HL-60 (cell line): ENCODE data around the gene MAGEC1.

Source experiments
- DNase-seq, 2 experiments: peaks; one replicate each; pipeline ENCODE4 v3.0.0-alpha.2; 2010 to 2020; ENCODE audit warnings: low read depth in 1 of 2, low spot score in 1 of 2
- H3K27ac ChIP-seq: fragments of 250-450 bp; sonication (Bioruptor Pico); replicated peaks from 2 replicates; pipeline ENCODE4 v1.5.1; 2020; ENCODE audit warnings: mild to moderate bottlenecking, moderate library complexity
- H3K27me3 ChIP-seq: fragments of 250-450 bp; sonication (Bioruptor Pico); 2 replicates; pipeline ENCODE4 v1.5.1; 2021; ENCODE audit warnings: mild to moderate bottlenecking, moderate library complexity; ENCODE audit not compliant: insufficient read depth, poor library complexity, severe bottlenecking
- H3K4me3 ChIP-seq: replicated peaks from 2 replicates; pipeline ENCODE4 v1.5.1; 2011; ENCODE audit warnings: mild to moderate bottlenecking, control low read depth, low read length; ENCODE audit not compliant: insufficient read depth
- GABPA ChIP-seq: IDR thresholded peaks from 2 replicates; pipeline ENCODE4 v1.6.1; 2012; ENCODE audit warnings: low read depth
- POLR2AphosphoS5 ChIP-seq: IDR thresholded peaks from 2 replicates; pipeline ENCODE4 v1.6.1; 2012; ENCODE audit warnings: low read depth
- REST ChIP-seq: IDR thresholded peaks from 2 replicates; pipeline ENCODE4 v1.6.1; 2012; ENCODE audit warnings: low read depth; ENCODE audit not compliant: insufficient replicate concordance
- SPI1 ChIP-seq: IDR thresholded peaks from 2 replicates; pipeline ENCODE4 v1.6.1; 2012; ENCODE audit warnings: low read depth, mild to moderate bottlenecking, borderline replicate concordance
- long read RNA-seq: library from polyadenylated mRNA; unstranded; transcript quantifications from one replicate; pipeline ENCODE4 v2.0.0, GENCODE V29; 2020
- TF ChIP-seq, protein P1 (sequence below): IDR thresholded peaks from one replicate; pipeline ENCODE4 v1.5.1; 2011; ENCODE audit warnings: low read length, control low read depth, inconsistent platforms; ENCODE audit not compliant: insufficient read depth

MAGEC1 gene, protein sequence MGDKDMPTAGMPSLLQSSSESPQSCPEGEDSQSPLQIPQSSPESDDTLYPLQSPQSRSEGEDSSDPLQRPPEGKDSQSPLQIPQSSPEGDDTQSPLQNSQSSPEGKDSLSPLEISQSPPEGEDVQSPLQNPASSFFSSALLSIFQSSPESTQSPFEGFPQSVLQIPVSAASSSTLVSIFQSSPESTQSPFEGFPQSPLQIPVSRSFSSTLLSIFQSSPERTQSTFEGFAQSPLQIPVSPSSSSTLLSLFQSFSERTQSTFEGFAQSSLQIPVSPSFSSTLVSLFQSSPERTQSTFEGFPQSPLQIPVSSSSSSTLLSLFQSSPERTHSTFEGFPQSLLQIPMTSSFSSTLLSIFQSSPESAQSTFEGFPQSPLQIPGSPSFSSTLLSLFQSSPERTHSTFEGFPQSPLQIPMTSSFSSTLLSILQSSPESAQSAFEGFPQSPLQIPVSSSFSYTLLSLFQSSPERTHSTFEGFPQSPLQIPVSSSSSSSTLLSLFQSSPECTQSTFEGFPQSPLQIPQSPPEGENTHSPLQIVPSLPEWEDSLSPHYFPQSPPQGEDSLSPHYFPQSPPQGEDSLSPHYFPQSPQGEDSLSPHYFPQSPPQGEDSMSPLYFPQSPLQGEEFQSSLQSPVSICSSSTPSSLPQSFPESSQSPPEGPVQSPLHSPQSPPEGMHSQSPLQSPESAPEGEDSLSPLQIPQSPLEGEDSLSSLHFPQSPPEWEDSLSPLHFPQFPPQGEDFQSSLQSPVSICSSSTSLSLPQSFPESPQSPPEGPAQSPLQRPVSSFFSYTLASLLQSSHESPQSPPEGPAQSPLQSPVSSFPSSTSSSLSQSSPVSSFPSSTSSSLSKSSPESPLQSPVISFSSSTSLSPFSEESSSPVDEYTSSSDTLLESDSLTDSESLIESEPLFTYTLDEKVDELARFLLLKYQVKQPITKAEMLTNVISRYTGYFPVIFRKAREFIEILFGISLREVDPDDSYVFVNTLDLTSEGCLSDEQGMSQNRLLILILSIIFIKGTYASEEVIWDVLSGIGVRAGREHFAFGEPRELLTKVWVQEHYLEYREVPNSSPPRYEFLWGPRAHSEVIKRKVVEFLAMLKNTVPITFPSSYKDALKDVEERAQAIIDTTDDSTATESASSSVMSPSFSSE
- long read RNA-seq = 0 reads

- no peaks in the 10 kb centered on the region for H3K27me3 ChIP-seq
- no peak within 1 kb of the TSS for H3K4me3 ChIP-seq
- no peak for DNase-seq
- TF ChIP-seq, protein P1, sequence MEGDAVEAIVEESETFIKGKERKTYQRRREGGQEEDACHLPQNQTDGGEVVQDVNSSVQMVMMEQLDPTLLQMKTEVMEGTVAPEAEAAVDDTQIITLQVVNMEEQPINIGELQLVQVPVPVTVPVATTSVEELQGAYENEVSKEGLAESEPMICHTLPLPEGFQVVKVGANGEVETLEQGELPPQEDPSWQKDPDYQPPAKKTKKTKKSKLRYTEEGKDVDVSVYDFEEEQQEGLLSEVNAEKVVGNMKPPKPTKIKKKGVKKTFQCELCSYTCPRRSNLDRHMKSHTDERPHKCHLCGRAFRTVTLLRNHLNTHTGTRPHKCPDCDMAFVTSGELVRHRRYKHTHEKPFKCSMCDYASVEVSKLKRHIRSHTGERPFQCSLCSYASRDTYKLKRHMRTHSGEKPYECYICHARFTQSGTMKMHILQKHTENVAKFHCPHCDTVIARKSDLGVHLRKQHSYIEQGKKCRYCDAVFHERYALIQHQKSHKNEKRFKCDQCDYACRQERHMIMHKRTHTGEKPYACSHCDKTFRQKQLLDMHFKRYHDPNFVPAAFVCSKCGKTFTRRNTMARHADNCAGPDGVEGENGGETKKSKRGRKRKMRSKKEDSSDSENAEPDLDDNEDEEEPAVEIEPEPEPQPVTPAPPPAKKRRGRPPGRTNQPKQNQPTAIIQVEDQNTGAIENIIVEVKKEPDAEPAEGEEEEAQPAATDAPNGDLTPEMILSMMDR = no peak
- TF ChIP-seq REST (no peak), GABPA (no peak), SPI1 (no peak), POLR2AphosphoS5 (no peak)
- no peak within 1 kb of the TSS for H3K27ac ChIP-seq
These were observed at the start of gene MAGEC1 for GRCh38 chrX:141903400-141904155. Gene MAGEC1 (plus strand): TSS chrX:141903894. CDS start chrX:141905073, 1,179 bp downstream.

GRCh38 chrX:141857479-141857878 is 46.2 kb upstream of the MAGEC1 start:
- TF ChIP-seq SPI1 (no peak), REST (no peak), GABPA (no peak), POLR2AphosphoS5 (no peak)
- TF ChIP-seq, protein P1 = no peak
- DNase-seq = no peak
- Histone ChIP-seq H3K27me3 (no peaks in the 10 kb centered on the region), H3K27ac (no peak overlapping the region), H3K4me3 (no peak overlapping the region)

DNA sequence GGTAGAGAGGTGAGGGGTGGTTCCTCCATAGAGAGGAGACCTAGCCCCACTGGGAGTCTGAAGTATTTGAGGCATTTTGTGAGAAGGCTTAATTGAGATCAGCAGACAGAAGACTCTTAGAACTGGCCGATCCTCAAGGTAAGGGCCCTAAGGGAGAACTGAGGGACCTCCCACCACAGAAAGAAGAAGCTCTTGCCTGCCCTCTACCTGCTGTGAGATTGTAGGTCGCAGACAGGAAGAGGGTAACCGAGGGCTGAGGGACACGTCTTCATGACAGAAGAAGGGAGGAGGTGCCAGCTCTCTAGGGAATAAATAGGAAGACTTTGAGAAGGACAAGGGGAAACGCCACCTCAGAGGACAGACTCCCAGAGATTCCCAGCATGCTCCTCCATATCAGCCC is 24.1 kb upstream of the MAGEC1 start:
- no peak overlapping the region for H3K4me3 ChIP-seq
- H3K27me3 ChIP-seq = no peaks in the 10 kb centered on the region

More for the DNA sequence above, 24.1 kb upstream of the MAGEC1 start:
- no peak overlapping the region for H3K27ac ChIP-seq
- TF ChIP-seq REST (no peak), GABPA (no peak), POLR2AphosphoS5 (no peak), SPI1 (no peak)
- TF ChIP-seq, protein P1 = no peak
- DNase-seq = no peak
